GM19023 (cell line): Measurements from ENCODE around the gene VPS36.
"Not testable (repeated sequence)": the region's sequence is repeated elsewhere in the genome, so short reads cannot be mapped to it uniquely, and the experiment has no call there.

Source experiments
- ATAC-seq: cut with Tn5 transposase; IDR thresholded peaks from one replicate; pipeline ENCODE4 v1.9.1; 2021; ENCODE audit warnings: mild to moderate bottlenecking, moderate library complexity; ENCODE audit not compliant: unreplicated experiment

VPS36 gene

GRCh38 chr13:52450012-52450792 is at the start of gene VPS36:
VPS36 (minus strand) TSS chr13:52450634; CDS start chr13:52450594, 40 bp downstream.
- ATAC-seq: peak; percentile 67

- not testable (repeated sequence) for ATAC-seq
These were observed 47.5 kb upstream of the VPS36 start for GRCh38 chr13:52497979-52498378.

DNA sequence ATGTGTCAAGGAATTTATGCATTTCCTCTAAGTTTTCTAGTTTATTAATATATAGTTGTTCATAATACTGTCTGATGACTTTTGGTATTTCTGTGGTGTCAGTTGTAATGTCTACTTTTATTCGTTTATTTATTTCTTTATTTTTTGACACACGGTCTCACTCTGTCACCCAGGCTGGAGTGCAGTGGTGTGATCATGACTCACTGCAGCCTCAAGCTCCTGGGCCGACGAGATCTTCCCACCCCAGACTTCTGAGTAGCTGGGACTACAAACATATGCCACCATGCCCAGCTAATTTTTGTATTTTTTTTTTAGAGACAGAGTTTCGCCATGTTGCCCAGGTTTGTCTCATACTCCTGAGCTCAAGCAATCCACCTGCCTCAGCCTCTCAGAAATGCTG is 43.8 kb upstream of the VPS36 start:
- not testable (repeated sequence) for ATAC-seq

GRCh38 chr13:52491015-52491414 is 40.6 kb upstream of the VPS36 start:
- ATAC-seq: not testable (repeated sequence)

DNA sequence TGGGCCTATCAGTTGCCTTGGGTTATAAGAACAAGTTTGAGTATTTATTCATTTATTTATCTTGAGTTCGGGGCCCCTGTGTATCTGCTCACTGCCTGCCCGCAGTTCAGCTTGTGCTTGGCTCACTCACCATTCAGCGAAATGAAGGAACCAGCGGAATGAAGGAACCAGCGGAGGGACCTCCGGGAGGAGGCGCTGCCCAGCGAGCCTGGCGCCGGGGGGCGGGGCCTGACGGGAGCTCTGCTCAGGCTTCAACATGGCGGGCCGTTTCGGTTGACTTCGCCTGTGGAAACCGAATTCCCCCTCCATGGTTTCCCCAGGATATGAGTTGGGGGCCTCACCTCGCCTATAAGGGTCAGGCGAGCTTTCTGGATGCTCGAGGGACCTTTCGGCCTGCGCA is 38.3 kb upstream of the VPS36 start:
- ATAC-seq: not testable (repeated sequence)

DNA sequence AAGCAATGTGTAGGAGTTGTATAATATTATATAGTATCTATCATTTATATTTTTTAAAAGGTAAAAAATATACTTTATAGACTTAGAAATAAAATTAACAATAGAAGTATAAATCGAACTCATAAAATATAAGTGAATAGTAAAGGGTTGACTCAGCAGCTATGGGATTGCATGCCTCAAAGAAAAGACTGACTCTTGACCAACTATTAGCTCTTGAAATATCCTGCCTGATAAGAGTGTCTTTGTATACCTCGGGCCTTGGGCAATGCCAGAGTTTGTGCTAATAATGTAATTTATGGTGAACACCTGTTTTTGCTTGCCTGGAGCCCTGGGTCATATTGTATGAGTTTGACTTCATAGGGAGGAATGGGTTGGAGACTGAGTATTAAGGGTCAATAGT is 36.6 kb upstream of the VPS36 start:
- ATAC-seq: not testable (repeated sequence)

GRCh38 chr13:52480677-52481428 is 30.4 kb upstream of the VPS36 start:
- ATAC-seq: not testable (repeated sequence)

DNA sequence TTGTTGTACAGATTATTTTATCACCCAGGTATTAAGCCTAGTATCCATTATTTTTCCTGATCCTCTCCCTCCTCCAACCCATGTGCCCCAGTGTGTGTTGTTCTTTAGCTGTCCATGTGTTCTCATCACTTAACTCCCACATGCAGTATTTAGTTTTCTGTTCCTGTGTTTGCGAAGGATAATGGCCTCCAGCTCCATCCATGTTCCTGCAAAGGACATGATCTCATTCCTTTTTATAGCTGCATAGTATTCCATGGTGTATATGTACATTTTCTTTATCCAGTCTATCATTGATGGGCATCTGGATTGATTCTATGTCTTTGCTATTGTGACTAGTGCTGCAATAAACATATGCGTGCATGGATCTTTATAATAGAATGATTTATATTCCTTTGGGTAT is 18.1 kb upstream of the VPS36 start:
- not testable (repeated sequence) for ATAC-seq

- no peak for ATAC-seq
These were observed 13.1 kb upstream of the VPS36 start for GRCh38 chr13:52463526-52463925.

- no peak for ATAC-seq
These were observed 10.8 kb upstream of the VPS36 start for GRCh38 chr13:52461265-52461664.

DNA sequence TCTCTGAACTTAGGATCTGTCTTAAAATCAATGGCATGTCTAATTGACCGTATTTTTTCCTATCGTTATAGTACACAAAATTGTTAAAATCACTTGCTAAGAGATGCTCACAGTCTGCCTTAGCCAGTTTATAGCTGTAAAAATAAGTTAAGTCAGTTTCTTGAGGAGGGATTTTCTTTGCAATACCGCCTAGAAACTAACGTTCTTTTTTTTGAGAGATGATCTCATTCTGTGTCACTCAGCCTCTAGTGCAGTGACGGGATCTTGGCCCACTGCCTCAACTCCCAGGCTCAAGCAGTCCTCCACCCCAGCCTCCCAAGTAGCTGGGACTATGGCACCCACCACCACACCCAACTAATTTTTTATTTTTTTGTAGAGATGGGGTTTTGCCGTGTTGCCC is 9.2 kb upstream of the VPS36 start:
- ATAC-seq: no peak

- ATAC-seq: peak; percentile 40
These were observed 5.2 kb upstream of the VPS36 start for GRCh38 chr13:52455677-52456041.

DNA sequence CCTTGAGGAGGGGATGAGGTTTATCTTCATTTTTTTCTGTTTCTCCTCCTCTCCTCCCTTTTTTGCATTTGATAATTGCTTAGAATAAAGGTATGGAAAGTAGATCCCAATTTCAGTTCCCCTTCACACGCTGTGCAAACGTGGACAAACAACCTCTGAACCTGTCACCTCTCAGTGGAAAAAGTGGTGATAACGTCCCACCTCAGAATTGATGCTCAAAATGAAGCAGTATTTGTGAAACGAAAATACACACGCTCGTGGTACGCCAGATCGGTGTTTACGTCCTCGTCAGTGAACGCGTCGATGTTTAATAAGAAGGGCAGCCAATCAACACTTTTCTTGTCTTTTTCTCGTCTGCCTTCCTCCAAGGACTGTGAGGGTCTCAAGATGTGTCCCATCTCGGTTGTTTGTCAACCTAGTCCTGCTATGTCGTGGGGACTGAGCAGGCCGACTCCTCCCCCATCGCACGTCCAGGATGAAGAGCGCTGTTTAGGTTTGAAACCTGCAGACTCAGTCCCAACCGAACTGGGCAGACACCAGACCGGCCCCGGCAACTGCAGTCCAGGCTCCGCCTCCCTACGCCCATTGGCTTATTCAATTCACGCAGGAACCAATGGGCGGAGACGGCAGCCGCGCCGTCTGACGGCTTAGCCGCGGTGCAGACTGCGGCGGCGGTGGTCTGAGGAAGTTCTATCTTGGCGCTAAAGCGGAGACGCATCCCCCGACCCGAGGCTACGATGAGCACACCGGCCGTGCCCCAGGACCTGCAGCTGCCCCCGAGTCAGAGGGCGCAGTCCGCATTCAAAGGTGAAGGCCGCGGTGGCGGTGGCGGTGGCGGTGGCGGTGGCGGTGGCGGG is 4.6 kb upstream of the VPS36 start, which contains the start of gene CKAP2:
CKAP2 (plus strand) TSS at position 659 of the 857 bp plus-strand sequence; CDS start at position 738, 79 bp downstream.
- peak; percentile 77 for ATAC-seq

DNA sequence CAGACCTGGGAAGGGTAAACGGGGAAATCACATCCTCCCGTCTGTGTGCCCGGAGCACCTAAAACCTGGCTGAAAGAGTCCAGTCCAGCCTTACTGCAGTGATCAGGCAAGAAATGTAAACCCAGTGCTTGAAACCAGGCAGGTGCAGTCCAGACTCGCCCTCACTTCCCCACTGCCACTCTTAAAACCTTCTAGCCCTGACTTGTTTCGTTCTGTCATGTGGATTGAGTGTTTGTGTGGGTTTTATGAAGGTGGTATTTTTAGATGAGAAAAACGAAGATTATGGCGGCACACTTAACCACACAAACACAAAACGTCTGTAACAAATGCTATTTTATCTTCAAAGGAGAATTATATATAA is 4.0 kb upstream of the VPS36 start:
- ATAC-seq: peak; percentile 17

- no peak for ATAC-seq
These were observed 2.0 kb upstream of the VPS36 start for GRCh38 chr13:52452470-52452869.

DNA sequence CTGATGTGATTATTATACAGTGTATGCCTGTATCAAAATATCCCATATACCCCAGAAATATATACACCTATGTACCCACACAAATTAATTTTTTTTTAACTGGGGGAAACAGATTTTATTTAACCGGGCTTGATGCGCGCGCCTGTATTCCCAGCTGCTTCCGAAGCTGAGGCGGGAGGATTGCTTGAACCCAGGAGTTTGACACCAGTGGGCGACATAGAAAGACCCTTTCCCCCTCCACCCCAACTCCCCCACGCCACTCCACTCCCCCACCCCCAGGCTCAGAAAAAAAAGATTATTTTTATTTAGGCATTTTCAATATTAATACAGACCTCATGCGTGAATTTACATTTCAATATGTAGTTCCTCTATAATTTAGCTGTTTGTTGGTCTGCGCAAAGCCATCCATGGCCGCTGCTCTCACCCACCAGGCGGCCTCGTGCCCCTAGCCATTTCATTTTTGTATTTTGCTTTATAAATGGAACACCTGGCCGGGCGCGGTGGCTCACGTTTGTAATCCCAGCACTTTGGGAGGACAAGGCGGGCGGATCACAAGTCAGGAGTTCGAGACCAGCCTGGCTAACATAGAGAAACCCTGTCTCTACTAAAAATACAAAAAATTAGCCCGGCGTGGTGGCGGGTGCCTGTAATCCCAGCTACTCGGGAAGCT is 836 bp upstream of the VPS36 start:
- no peak for ATAC-seq

GRCh38 chr13:52450793-52451116 is 321 bp upstream of the VPS36 start:
- ATAC-seq: no peak

GRCh38 chr13:52449331-52450011 is 963 bp downstream of the VPS36 start:
- ATAC-seq: no peak

- ATAC-seq: no peak
These were observed 2.5 kb downstream of the VPS36 start for GRCh38 chr13:52447815-52448552.

DNA sequence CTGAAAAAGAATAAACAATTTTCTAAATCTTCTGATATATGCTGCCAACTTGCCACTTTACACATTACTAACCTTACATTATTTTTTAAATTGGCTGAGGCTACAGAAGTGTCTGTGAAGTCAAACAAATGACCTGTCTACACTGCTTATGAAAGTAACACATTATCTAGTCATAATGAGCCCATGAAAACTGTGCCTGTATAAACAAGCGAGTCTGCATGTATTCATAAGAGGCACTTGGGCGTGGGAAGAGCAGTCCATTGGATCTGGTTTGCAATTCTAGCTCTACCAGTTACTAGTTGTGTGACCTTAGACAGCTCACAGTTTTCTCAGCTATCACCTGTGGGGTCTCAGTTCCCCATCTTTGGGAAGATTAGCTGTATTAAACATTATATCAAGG is 3.1 kb downstream of the VPS36 start:
- ATAC-seq: no peak
